A549 (cell line): ENCODE data around the gene MYO1H.

Source experiments
- MAZ ChIP-seq: fragments of 150-350 bp; IDR thresholded peaks from 2 replicates; pipeline ENCODE4 v1.6.1; 2014; ENCODE audit warnings: antibody characterized with exemption, low read depth, low read length, borderline replicate concordance
- NR3C1 ChIP-seq: fragments of >200 bp; sonication (Bioruptor Twin); formaldehyde crosslinking; IDR thresholded peaks from 3 replicates; pipeline ENCODE4 v1.6.1; 2017
- POLR2A ChIP-seq: IDR thresholded peaks from 2 replicates; pipeline ENCODE4 v1.6.1; 2012; ENCODE audit warnings: mild to moderate bottlenecking, low read length
- TP53 ChIP-seq: fragments of 250-450 bp; sonication (Bioruptor Pico); IDR thresholded peaks from 2 replicates; pipeline ENCODE4 v1.5.0; 2021; ENCODE audit warnings: mild to moderate bottlenecking, moderate library complexity
- ZNF302 ChIP-seq: fragments of 250-450 bp; sonication (Bioruptor Pico); IDR thresholded peaks from 2 replicates; pipeline ENCODE4 v1.9.0; 2021; ENCODE audit warnings: inconsistent platforms, mild to moderate bottlenecking, moderate library complexity
- TF ChIP-seq, protein P1 (sequence below): fragments of >200 bp; sonication (Bioruptor Twin); formaldehyde crosslinking; IDR thresholded peaks from 3 replicates; pipeline ENCODE4 v1.5.1; 2016
- TF ChIP-seq, protein P2 (sequence below): fragments of 450-650 bp; IDR thresholded peaks from 2 replicates; pipeline ENCODE4 v1.6.1; 2014; ENCODE audit warnings: antibody characterized with exemption
- TF ChIP-seq, protein P3 (sequence below): IDR thresholded peaks from 2 replicates; pipeline ENCODE4 v1.6.1; 2012
- TF ChIP-seq, protein P4 (sequence below): fragments of 250-450 bp; sonication (Bioruptor Pico); IDR thresholded peaks from 2 replicates; pipeline ENCODE4 v1.5.0; 2021; ENCODE audit warnings: mild to moderate bottlenecking, moderate library complexity, borderline replicate concordance

DNA sequence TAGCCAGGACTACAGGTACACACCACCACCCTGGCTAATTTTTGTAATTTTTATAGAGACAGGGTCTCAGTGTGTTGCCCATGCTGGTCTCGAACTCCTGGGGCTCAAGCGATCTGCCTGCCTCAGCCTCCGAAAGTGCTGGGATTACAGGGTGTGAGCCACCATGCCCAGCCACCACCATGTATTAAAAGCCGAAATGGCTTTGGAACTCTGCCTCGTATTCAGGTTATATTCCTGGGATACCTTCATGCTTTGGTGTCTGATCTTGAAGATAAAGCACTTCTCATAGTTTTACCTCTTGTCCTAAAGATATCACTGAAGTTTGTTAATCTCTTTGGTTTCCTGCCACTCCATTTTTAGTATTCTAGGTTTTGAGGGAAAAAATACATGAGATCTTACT is 47.2 kb downstream of the MYO1H start:
- TF ChIP-seq TP53 (CRISPR knock-in tag): no peak
- TF ChIP-seq, protein P1, sequence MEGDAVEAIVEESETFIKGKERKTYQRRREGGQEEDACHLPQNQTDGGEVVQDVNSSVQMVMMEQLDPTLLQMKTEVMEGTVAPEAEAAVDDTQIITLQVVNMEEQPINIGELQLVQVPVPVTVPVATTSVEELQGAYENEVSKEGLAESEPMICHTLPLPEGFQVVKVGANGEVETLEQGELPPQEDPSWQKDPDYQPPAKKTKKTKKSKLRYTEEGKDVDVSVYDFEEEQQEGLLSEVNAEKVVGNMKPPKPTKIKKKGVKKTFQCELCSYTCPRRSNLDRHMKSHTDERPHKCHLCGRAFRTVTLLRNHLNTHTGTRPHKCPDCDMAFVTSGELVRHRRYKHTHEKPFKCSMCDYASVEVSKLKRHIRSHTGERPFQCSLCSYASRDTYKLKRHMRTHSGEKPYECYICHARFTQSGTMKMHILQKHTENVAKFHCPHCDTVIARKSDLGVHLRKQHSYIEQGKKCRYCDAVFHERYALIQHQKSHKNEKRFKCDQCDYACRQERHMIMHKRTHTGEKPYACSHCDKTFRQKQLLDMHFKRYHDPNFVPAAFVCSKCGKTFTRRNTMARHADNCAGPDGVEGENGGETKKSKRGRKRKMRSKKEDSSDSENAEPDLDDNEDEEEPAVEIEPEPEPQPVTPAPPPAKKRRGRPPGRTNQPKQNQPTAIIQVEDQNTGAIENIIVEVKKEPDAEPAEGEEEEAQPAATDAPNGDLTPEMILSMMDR: no peak
- no peak for TF ChIP-seq ZNF302 (CRISPR knock-in tag)
- TF ChIP-seq, protein P2, sequence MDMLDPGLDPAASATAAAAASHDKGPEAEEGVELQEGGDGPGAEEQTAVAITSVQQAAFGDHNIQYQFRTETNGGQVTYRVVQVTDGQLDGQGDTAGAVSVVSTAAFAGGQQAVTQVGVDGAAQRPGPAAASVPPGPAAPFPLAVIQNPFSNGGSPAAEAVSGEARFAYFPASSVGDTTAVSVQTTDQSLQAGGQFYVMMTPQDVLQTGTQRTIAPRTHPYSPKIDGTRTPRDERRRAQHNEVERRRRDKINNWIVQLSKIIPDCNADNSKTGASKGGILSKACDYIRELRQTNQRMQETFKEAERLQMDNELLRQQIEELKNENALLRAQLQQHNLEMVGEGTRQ: no peak
- TF ChIP-seq NR3C1: no peak
- no peak for TF ChIP-seq MAZ
- TF ChIP-seq POLR2A: no peak
- TF ChIP-seq, protein P3, sequence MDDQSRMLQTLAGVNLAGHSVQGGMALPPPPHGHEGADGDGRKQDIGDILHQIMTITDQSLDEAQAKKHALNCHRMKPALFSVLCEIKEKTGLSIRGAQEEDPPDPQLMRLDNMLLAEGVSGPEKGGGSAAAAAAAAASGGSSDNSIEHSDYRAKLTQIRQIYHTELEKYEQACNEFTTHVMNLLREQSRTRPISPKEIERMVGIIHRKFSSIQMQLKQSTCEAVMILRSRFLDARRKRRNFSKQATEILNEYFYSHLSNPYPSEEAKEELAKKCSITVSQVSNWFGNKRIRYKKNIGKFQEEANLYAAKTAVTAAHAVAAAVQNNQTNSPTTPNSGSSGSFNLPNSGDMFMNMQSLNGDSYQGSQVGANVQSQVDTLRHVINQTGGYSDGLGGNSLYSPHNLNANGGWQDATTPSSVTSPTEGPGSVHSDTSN: no peak
- TF ChIP-seq, protein P4, sequence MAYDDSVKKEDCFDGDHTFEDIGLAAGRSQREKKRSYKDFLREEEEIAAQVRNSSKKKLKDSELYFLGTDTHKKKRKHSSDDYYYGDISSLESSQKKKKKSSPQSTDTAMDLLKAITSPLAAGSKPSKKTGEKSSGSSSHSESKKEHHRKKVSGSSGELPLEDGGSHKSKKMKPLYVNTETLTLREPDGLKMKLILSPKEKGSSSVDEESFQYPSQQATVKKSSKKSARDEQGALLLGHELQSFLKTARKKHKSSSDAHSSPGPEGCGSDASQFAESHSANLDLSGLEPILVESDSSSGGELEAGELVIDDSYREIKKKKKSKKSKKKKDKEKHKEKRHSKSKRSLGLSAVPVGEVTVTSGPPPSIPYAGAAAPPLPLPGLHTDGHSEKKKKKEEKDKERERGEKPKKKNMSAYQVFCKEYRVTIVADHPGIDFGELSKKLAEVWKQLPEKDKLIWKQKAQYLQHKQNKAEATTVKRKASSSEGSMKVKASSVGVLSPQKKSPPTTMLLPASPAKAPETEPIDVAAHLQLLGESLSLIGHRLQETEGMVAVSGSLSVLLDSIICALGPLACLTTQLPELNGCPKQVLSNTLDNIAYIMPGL (CRISPR knock-in tag): no peak
